SK-N-SH (cell line): ENCODE results near the gene OPA3. TPM values are rescaled to one million over a fixed set of nuclear protein-coding genes. Genes with fewer than 3 reads are reported as not detected.

Source experiments
- CTCF ChIA-PET: fragments of 300-600, 350-600 bp; formaldehyde crosslinking; extraction: SDS; loops from one replicate; lab custom pipeline; 2021; lab: Yijun Ruan, JAX
- POLR2A ChIA-PET: fragments of 350-600 bp; sonication (Branson Sonifier 250); formaldehyde crosslinking; extraction: SDS; loops from one replicate; lab custom pipeline; 2020; ENCODE audit warnings: antibody characterized with exemption, inconsistent platforms; lab: Yijun Ruan, JAX
- DNase-seq: peaks from one replicate; pipeline ENCODE4 v3.0.0; 2012
- H2AFZ ChIP-seq: fragments of 200-600 bp; sonication (generic); 2 replicates; pipeline ENCODE4 v1.8.1; 2016; ENCODE audit warnings: antibody characterized with exemption, mild to moderate bottlenecking, low read depth
- H3F3A ChIP-seq: fragments of 200-600 bp; sonication (generic); replicated peaks from 2 replicates; pipeline ENCODE3; 2016; ENCODE audit warnings: antibody characterized with exemption, mild to moderate bottlenecking; ENCODE audit not compliant: insufficient read depth
- H3K27ac ChIP-seq, 2 experiments: fragments of 200-500 bp in 1 of 2; fragments of 200-600 bp in 1 of 2; sonication (Bioruptor generic) in 1 of 2; sonication (generic), shearing (Covaris generic) in 1 of 2; 2 replicates each; pipeline versions ENCODE4 v1.5.1 to v1.6.1; 2014 to 2016; ENCODE audit warnings: low read depth in 2 of 2, inconsistent platforms in 1 of 2, low read length in 1 of 2, mild to moderate bottlenecking in 1 of 2, mixed read lengths in 1 of 2
- H3K27me3 ChIP-seq: fragments of 200-600 bp; sonication (generic), shearing (Covaris generic); 2 replicates; pipeline ENCODE4 v1.6.1; 2016; ENCODE audit warnings: mixed run types; ENCODE audit not compliant: insufficient read depth
- H3K36me3 ChIP-seq, 2 experiments: fragments of 200-500 bp in 1 of 2; fragments of 200-600 bp in 1 of 2; sonication (Bioruptor generic) in 1 of 2; sonication (generic) in 1 of 2; replicated peaks in 1 of 2; 2 replicates each; pipeline versions ENCODE3 to v1.5.1; 2014 to 2016; ENCODE audit warnings: low read length in 1 of 2, mild to moderate bottlenecking in 1 of 2; ENCODE audit not compliant: insufficient read depth in 2 of 2, control insufficient read depth in 1 of 2
- H3K4me1 ChIP-seq, 2 experiments: fragments of 200-500 bp in 1 of 2; fragments of 200-600 bp in 1 of 2; sonication (Bioruptor generic) in 1 of 2; sonication (generic), shearing (Covaris generic) in 1 of 2; 2 replicates each; pipeline versions ENCODE4 v1.5.1 to v1.6.1; 2014 to 2016; ENCODE audit warnings: low read depth in 1 of 2, low read length in 1 of 2, mixed run types in 1 of 2; ENCODE audit not compliant: insufficient read depth in 2 of 2, control insufficient read depth in 1 of 2
- H3K4me2 ChIP-seq: fragments of 200-600 bp; sonication (generic), shearing (Covaris generic); 2 replicates; pipeline ENCODE4 v1.6.1; 2017; ENCODE audit warnings: mixed run types
- H3K4me3 ChIP-seq, 2 experiments: fragments of 200-500 bp in 1 of 2; fragments of 200-600 bp in 1 of 2; sonication (Bioruptor generic) in 1 of 2; sonication (generic), shearing (Covaris generic) in 1 of 2; 2 replicates each; pipeline versions ENCODE4 v1.5.1 to v1.8.1; 2014 to 2016; ENCODE audit warnings: low read depth in 2 of 2, inconsistent platforms in 1 of 2, low read length in 1 of 2, mild to moderate bottlenecking in 1 of 2, mixed read lengths in 1 of 2, moderate library complexity in 1 of 2
- H3K79me2 ChIP-seq: fragments of 200-600 bp; sonication (generic); 2 replicates; pipeline ENCODE4 v1.8.1; 2017; ENCODE audit warnings: mild to moderate bottlenecking; ENCODE audit not compliant: insufficient read depth
- H3K9ac ChIP-seq: fragments of 200-600 bp; sonication (generic); 2 replicates; pipeline ENCODE4 v1.6.1; 2017; ENCODE audit warnings: mixed run types
- H3K9me2 ChIP-seq: fragments of 200-600 bp; sonication (generic); 2 replicates; pipeline ENCODE4 v1.6.1; 2017; ENCODE audit warnings: mixed run types
- H3K9me3 ChIP-seq: fragments of 200-600 bp; sonication (generic); 2 replicates; pipeline ENCODE4 v1.6.1; 2017; ENCODE audit warnings: mixed run types, mild to moderate bottlenecking, moderate library complexity
- H4K20me1 ChIP-seq: fragments of 200-600 bp; sonication (generic); 2 replicates; pipeline ENCODE4 v1.6.1; 2017; ENCODE audit warnings: mild to moderate bottlenecking, mixed run types; ENCODE audit not compliant: insufficient read depth
- CHD2 ChIP-seq: fragments of 150-350 bp; IDR thresholded peaks from 2 replicates; pipeline ENCODE4 v1.6.1; 2018; ENCODE audit warnings: low read length; ENCODE audit not compliant: partially characterized antibody
- EP300 ChIP-seq, 2 experiments: IDR thresholded peaks; 2 replicates each; pipeline versions ENCODE4 v1.4.0 to v1.6.1; 2012; ENCODE audit warnings: borderline replicate concordance in 1 of 2, low read depth in 1 of 2, low read length in 1 of 2
- EZH2phosphoT487 ChIP-seq: fragments of 200-600 bp; sonication (generic); IDR thresholded peaks from 2 replicates; pipeline ENCODE4 v1.6.1; 2017; ENCODE audit warnings: low read depth, mixed run types, mild to moderate bottlenecking, antibody characterized with exemption, moderate library complexity, borderline replicate concordance
- FOSL2 ChIP-seq: IDR thresholded peaks from 2 replicates; pipeline ENCODE4 v1.4.0; 2012; ENCODE audit warnings: low read depth, mild to moderate bottlenecking, moderate library complexity, borderline replicate concordance
- JUND ChIP-seq: IDR thresholded peaks from 2 replicates; pipeline ENCODE4 v1.4.0; 2012
- MEF2A ChIP-seq: IDR thresholded peaks from 2 replicates; pipeline ENCODE4 v1.4.0; 2012; ENCODE audit warnings: low read depth, borderline replicate concordance
- MXI1 ChIP-seq: IDR thresholded peaks from 2 replicates; pipeline ENCODE4 v1.6.1; 2012; ENCODE audit warnings: mild to moderate bottlenecking, low read depth, low read length, improper control_type of control experiment
- RAD21 ChIP-seq: IDR thresholded peaks from 2 replicates; pipeline ENCODE4 v1.6.1; 2012; ENCODE audit warnings: mild to moderate bottlenecking, low read length
- RCOR1 ChIP-seq: fragments of 150-350 bp; IDR thresholded peaks from 2 replicates; pipeline ENCODE4 v1.6.1; 2017; ENCODE audit warnings: antibody characterized with exemption, low read length
- RFX5 ChIP-seq: IDR thresholded peaks from 2 replicates; pipeline ENCODE4 v1.6.1; 2012; ENCODE audit warnings: mild to moderate bottlenecking, improper control_type of control experiment, low read length
- RXRA ChIP-seq: IDR thresholded peaks from 2 replicates; pipeline ENCODE4 v1.4.0; 2012; ENCODE audit warnings: low read depth, mild to moderate bottlenecking, borderline replicate concordance
- SIN3A ChIP-seq: IDR thresholded peaks from 2 replicates; pipeline ENCODE4 v1.6.1; 2012; ENCODE audit warnings: low read depth, mild to moderate bottlenecking, low read length, moderate library complexity, borderline replicate concordance
- TEAD4 ChIP-seq: IDR thresholded peaks from 2 replicates; pipeline ENCODE4 v1.4.0; 2012; ENCODE audit warnings: mild to moderate bottlenecking, borderline replicate concordance; ENCODE audit not compliant: insufficient read depth
- YY1 ChIP-seq: IDR thresholded peaks from 2 replicates; pipeline ENCODE4 v1.4.0; 2012; ENCODE audit warnings: low read depth, mild to moderate bottlenecking
- WGBS: methylation state at CpG from one replicate; pipeline ENCODE4 v1.1.6; 2017; ENCODE audit warnings: low lambda C conversion rate; 5-methylcytosine and 5-hydroxymethylcytosine counted together
- polyA plus RNA-seq, 3 experiments: library from polyadenylated mRNA; depleted of rRNA; stranded (reverse); fragments of >200 nt; gene quantifications; 2 replicates each; pipeline ENCODE4 v1.2.3, GENCODE V29; 2012
- TF ChIP-seq, protein P1 (sequence below): IDR thresholded peaks from 2 replicates; pipeline ENCODE4 v1.4.0; 2012; ENCODE audit warnings: low read depth
- TF ChIP-seq, protein P2 (sequence below): fragments of 150-350 bp; IDR thresholded peaks from 2 replicates; pipeline ENCODE4 v1.6.1; 2017; ENCODE audit warnings: antibody characterized with exemption, low read length, low read depth, borderline replicate concordance
- TF ChIP-seq, protein P3 (sequence below): fragments of 200-600 bp; sonication (generic); IDR thresholded peaks from 2 replicates; pipeline ENCODE4 v1.6.1; 2017; ENCODE audit warnings: antibody characterized with exemption, mild to moderate bottlenecking, moderate library complexity
- TF ChIP-seq, protein P4 (sequence below): IDR thresholded peaks from 2 replicates; pipeline ENCODE4; 2012
- TF ChIP-seq, protein P5 (sequence below): IDR thresholded peaks from 2 replicates; pipeline ENCODE4 v1.4.0; 2012; ENCODE audit warnings: low read depth, borderline replicate concordance

Gene OPA3
- polyA plus RNA-seq, 1 of the 3 experiments (the other 2 are of a cell fraction), result 10.0 TPM

DNA sequence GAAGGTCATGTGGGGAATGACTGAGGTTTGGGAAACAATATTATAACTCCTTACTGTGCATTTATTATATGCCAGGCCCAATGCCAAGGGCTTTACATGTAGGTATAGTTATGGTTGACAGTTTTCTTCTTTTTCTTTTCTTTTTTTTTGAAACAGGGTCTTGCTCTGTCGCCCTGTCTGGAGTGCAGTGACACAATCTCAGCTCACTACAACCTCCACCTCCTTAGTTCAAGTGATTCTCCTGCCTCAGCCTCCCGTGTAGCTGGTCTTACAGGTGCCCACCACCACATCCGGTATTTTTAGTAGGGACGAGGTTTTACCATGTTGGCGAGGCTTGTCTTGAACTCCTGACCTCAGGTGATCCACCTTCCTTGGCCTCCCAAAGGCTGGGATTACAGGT, 101.6 kb downstream of the OPA3 start (continued):
- TF ChIP-seq, protein P1, sequence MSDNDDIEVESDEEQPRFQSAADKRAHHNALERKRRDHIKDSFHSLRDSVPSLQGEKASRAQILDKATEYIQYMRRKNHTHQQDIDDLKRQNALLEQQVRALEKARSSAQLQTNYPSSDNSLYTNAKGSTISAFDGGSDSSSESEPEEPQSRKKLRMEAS, result no peak
- no peak for TF ChIP-seq MXI1

DNA sequence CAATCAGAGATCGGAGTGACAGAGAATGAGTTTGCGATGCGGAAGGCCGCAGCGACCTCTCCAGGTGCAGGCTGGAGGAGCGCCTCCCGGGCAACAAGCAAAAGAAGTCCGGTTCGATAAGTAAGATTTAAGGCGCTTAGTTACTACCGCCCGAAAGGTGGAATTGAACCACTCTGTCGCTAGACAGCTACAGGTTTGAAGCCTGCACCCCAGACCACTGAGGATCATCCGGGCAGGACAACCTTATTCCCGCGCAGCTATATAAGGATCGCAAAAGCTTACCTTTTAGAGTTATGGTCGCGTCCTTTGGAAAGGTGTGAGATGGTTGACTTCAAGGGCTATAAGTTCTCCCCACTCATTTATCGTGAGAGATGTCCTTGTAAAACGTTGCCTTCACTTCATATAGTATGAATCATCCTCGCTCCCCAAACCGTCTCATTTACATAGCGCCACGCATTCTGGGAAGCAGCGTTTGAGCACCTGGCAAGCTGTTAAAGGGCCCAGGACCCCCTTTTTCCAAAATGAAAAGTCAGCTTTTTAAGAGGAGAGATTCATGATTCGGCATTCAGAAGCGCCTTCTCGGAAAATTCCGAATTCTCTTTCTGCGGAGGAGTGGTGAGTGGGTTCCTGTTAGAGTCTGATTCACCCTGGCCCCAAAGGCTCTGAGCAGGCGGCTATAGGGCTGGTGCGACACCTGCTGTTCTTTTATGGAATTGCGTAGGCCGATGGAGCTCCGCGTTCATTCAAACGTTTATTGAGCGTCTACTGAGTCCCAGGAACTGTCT, 106.0 kb downstream of the OPA3 start:
- under 1% methylated on average over 38 of the region's 39 CpGs for WGBS
- CTCF ChIA-PET, result interaction anchor here (0.6 to 27.6 kb wide), 38 partner anchors 9 to 268 kb away, joined by 3 to 870 read pairs (median 4); partner anchors contain the start of genes CKM, ERCC1, EXOC3L2 and FOSB
- TF ChIP-seq, protein P2, sequence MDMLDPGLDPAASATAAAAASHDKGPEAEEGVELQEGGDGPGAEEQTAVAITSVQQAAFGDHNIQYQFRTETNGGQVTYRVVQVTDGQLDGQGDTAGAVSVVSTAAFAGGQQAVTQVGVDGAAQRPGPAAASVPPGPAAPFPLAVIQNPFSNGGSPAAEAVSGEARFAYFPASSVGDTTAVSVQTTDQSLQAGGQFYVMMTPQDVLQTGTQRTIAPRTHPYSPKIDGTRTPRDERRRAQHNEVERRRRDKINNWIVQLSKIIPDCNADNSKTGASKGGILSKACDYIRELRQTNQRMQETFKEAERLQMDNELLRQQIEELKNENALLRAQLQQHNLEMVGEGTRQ, result no peak
- no peak for TF ChIP-seq RFX5
- peak; percentile 41 for TF ChIP-seq CHD2
- TF ChIP-seq EP300 (IDR thresholded peaks at IDR 0.05; ENCODE audit: borderline replicate concordance in 1 of 2, low read depth in 1 of 2, low read length in 1 of 2), result peak in 1 of 2 experiments; percentile 36; a peak in 1 of 4 replicates
- TF ChIP-seq RCOR1, result peak; percentile 62; the same call in 1 of the 2 replicates
- TF ChIP-seq RAD21, result peak; percentile 93
- TF ChIP-seq TEAD4, result peak; percentile 97
- TF ChIP-seq MXI1, result peak; percentile 52
- TF ChIP-seq, protein P3, sequence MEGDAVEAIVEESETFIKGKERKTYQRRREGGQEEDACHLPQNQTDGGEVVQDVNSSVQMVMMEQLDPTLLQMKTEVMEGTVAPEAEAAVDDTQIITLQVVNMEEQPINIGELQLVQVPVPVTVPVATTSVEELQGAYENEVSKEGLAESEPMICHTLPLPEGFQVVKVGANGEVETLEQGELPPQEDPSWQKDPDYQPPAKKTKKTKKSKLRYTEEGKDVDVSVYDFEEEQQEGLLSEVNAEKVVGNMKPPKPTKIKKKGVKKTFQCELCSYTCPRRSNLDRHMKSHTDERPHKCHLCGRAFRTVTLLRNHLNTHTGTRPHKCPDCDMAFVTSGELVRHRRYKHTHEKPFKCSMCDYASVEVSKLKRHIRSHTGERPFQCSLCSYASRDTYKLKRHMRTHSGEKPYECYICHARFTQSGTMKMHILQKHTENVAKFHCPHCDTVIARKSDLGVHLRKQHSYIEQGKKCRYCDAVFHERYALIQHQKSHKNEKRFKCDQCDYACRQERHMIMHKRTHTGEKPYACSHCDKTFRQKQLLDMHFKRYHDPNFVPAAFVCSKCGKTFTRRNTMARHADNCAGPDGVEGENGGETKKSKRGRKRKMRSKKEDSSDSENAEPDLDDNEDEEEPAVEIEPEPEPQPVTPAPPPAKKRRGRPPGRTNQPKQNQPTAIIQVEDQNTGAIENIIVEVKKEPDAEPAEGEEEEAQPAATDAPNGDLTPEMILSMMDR, result peak; percentile 95
- TF ChIP-seq JUND, result no peak
- TF ChIP-seq, protein P4, sequence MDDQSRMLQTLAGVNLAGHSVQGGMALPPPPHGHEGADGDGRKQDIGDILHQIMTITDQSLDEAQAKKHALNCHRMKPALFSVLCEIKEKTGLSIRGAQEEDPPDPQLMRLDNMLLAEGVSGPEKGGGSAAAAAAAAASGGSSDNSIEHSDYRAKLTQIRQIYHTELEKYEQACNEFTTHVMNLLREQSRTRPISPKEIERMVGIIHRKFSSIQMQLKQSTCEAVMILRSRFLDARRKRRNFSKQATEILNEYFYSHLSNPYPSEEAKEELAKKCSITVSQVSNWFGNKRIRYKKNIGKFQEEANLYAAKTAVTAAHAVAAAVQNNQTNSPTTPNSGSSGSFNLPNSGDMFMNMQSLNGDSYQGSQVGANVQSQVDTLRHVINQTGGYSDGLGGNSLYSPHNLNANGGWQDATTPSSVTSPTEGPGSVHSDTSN, result 0 out of 2 replicates have a peak, but pooled peaks have one; percentile 1
- TF ChIP-seq SIN3A, result peak; percentile 87; the same call in 1 of the 2 replicates
- TF ChIP-seq MEF2A, result no peak; the same call in 1 of the 2 replicates
- TF ChIP-seq YY1, result no peak
- TF ChIP-seq RXRA, result no peak
- TF ChIP-seq, protein P5, sequence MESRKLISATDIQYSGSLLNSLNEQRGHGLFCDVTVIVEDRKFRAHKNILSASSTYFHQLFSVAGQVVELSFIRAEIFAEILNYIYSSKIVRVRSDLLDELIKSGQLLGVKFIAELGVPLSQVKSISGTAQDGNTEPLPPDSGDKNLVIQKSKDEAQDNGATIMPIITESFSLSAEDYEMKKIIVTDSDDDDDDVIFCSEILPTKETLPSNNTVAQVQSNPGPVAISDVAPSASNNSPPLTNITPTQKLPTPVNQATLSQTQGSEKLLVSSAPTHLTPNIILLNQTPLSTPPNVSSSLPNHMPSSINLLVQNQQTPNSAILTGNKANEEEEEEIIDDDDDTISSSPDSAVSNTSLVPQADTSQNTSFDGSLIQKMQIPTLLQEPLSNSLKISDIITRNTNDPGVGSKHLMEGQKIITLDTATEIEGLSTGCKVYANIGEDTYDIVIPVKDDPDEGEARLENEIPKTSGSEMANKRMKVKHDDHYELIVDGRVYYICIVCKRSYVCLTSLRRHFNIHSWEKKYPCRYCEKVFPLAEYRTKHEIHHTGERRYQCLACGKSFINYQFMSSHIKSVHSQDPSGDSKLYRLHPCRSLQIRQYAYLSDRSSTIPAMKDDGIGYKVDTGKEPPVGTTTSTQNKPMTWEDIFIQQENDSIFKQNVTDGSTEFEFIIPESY, result 0 out of 2 replicates have a peak, but pooled peaks have one; percentile 48
- peak; percentile 42; the same call in 1 of the 2 replicates for TF ChIP-seq FOSL2
- TF ChIP-seq EZH2phosphoT487, result no peak

More for the DNA sequence above, 106.0 kb downstream of the OPA3 start:
- Histone ChIP-seq H3K9me3 (no peaks in the 10 kb centered on the region), H3K9ac (peak overlapping the region; percentile 86), H3K36me3 (no peaks in the 10 kb centered on the region), H3K4me1 (peaks cover 0 to 5% of the 10 kb centered on the region in 2 experiments; a peak in 2 of 4 replicates), H4K20me1 (no peaks in the 10 kb centered on the region), H2AFZ (peak overlapping the region; percentile 68; the same call in 1 of the 2 replicates), H3K9me2 (no peaks in the 10 kb centered on the region), H3K4me3 (peak overlapping the region; percentile 53 to 72), H3K27ac (peak overlapping the region; percentile 92 to 95), H3F3A (peaks cover 13% of the 10 kb centered on the region), H3K27me3 (no peaks in the 10 kb centered on the region), H3K4me2 (peak overlapping the region; percentile 72), H3K79me2 (no peaks in the 10 kb centered on the region)
- DNase-seq, result peak; percentile 73
- POLR2A ChIA-PET, result interaction anchor here (0.8 to 2.1 kb wide), 5 partner anchors 10 to 55 kb away, joined by 3 to 15 read pairs (median 5); partner anchors contain the start of genes ERCC1 and FOSB
